WTC11 (cell line): Measurements from ENCODE around the gene CS. TPM values are rescaled to one million over a fixed set of nuclear protein-coding genes. Genes with fewer than 3 reads are reported as not detected.

ENCODE experiments used
- ATAC-seq: fragments of 200-7000 bp; cut with Tn5 transposase; 2 replicates; pipeline ENCODE4 v1.10.0; 2021; ENCODE audit warnings: mild to moderate bottlenecking, moderate library complexity
- CTCF ChIA-PET: fragments of 300-600 bp; sonication (Branson Sonifier 250); formaldehyde crosslinking; loops from one replicate; lab custom pipeline; 2021; ENCODE audit warnings: antibody characterized with exemption; lab: Charles Lee
- POLR2A ChIA-PET: fragments of 350-600 bp; sonication (Branson Sonifier 250); formaldehyde crosslinking; loops from one replicate; lab custom pipeline; 2021; ENCODE audit warnings: antibody characterized with exemption; lab: Charles Lee
- DNase-seq: peaks from one replicate; pipeline ENCODE4 v3.0.0; 2021; ENCODE audit warnings: low spot score
- H3K27ac Mint-ChIP-seq: 2 replicates; pipeline ENCODE4 v1.8.0; 2021; ENCODE audit warnings: mixed read lengths
- H3K27me3 Mint-ChIP-seq: 2 replicates; pipeline ENCODE4 v1.8.0; 2021; ENCODE audit warnings: low read depth, mild to moderate bottlenecking, moderate library complexity, mixed read lengths
- H3K36me3 Mint-ChIP-seq: 2 replicates; pipeline ENCODE4 v1.8.0; 2021; ENCODE audit warnings: mixed read lengths
- H3K4me1 Mint-ChIP-seq: 2 replicates; pipeline ENCODE4 v1.8.0; 2022; ENCODE audit warnings: mixed read lengths
- H3K4me3 Mint-ChIP-seq: 2 replicates; pipeline ENCODE4 v1.8.0; 2021; ENCODE audit warnings: mild to moderate bottlenecking, moderate library complexity, mixed read lengths
- H3K9me3 Mint-ChIP-seq: 2 replicates; pipeline ENCODE4 v1.8.0; 2021; ENCODE audit warnings: mixed read lengths
- CREM ChIP-seq: sonication (generic); formaldehyde crosslinking; IDR thresholded peaks from 2 replicates; pipeline ENCODE4 v1.8.1; 2022; ENCODE audit warnings: mild to moderate bottlenecking, missing genetic modification reagents, moderate library complexity
- ELF4 ChIP-seq: sonication (generic); formaldehyde crosslinking; IDR thresholded peaks from 2 replicates; pipeline ENCODE4 v1.8.1; 2022; ENCODE audit warnings: low read depth, mild to moderate bottlenecking, moderate library complexity, missing genetic modification reagents
- FOXK1 ChIP-seq: sonication (generic); formaldehyde crosslinking; IDR thresholded peaks from 2 replicates; pipeline ENCODE4 v1.8.0; 2022; ENCODE audit warnings: mild to moderate bottlenecking, moderate library complexity, missing genetic modification reagents
- FOXP1 ChIP-seq: sonication (generic); formaldehyde crosslinking; IDR thresholded peaks from 2 replicates; pipeline ENCODE4 v1.8.0; 2022; ENCODE audit warnings: missing genetic modification reagents, mild to moderate bottlenecking, moderate library complexity, borderline replicate concordance
- JAZF1 ChIP-seq: fragments of 250-450 bp; sonication (Bioruptor Pico); IDR thresholded peaks from 2 replicates; pipeline ENCODE4 v1.9.0; 2021; ENCODE audit warnings: moderate library complexity, mild to moderate bottlenecking, inconsistent platforms
- KAT7 ChIP-seq: sonication (generic); formaldehyde crosslinking; IDR thresholded peaks from 2 replicates; pipeline ENCODE4 v1.8.1; 2023; ENCODE audit warnings: missing genetic modification reagents, mild to moderate bottlenecking, borderline replicate concordance
- NFATC4 ChIP-seq: fragments of 250-450 bp; sonication (Bioruptor Pico); IDR thresholded peaks from 2 replicates; pipeline ENCODE4 v1.9.0; 2021; ENCODE audit warnings: mild to moderate bottlenecking
- NR3C1 ChIP-seq: sonication (generic); formaldehyde crosslinking; conservative IDR thresholded peaks from 2 replicates; pipeline ENCODE4 v1.8.1; 2023; ENCODE audit warnings: low read depth, mild to moderate bottlenecking, missing genetic modification reagents
- OVOL2 ChIP-seq: fragments of 250-450 bp; sonication (Bioruptor Pico); IDR thresholded peaks from 2 replicates; pipeline ENCODE4 v1.9.0; 2021; ENCODE audit warnings: mild to moderate bottlenecking, borderline replicate concordance
- ZNF396 ChIP-seq: fragments of 250-450 bp; sonication (Bioruptor Pico); IDR thresholded peaks from 2 replicates; pipeline ENCODE4 v1.8.0; 2021; ENCODE audit warnings: mild to moderate bottlenecking, moderate library complexity, borderline replicate concordance
- total RNA-seq: library from RNA; stranded (reverse); gene quantifications from 3 replicates; pipeline ENCODE4 v1.2.3, GENCODE V29; 2021
- TF ChIP-seq, protein P1 (sequence below): sonication (generic); formaldehyde crosslinking; IDR thresholded peaks from 2 replicates; pipeline ENCODE4 v1.8.1; 2022; ENCODE audit warnings: mild to moderate bottlenecking, missing genetic modification reagents, moderate library complexity, borderline replicate concordance
- TF ChIP-seq, protein P2 (sequence below): fragments of 250-450 bp; sonication (Bioruptor Pico); IDR thresholded peaks from 2 replicates; pipeline ENCODE4 v1.8.0; 2021; ENCODE audit warnings: mild to moderate bottlenecking
- TF ChIP-seq, protein P3 (sequence below): sonication (generic); formaldehyde crosslinking; IDR thresholded peaks from 2 replicates; pipeline ENCODE4 v1.8.0; 2022; ENCODE audit warnings: mild to moderate bottlenecking, missing genetic modification reagents
- TF ChIP-seq, protein P4 (sequence below): sonication (generic); formaldehyde crosslinking; IDR thresholded peaks from 2 replicates; pipeline ENCODE4 v1.8.1; 2023; ENCODE audit warnings: mild to moderate bottlenecking, missing genetic modification reagents, moderate library complexity
- TF ChIP-seq, protein P5 (sequence below): sonication (generic); formaldehyde crosslinking; IDR thresholded peaks from 2 replicates; pipeline ENCODE4 v1.8.0; 2023; ENCODE audit warnings: missing genetic modification reagents, mild to moderate bottlenecking, borderline replicate concordance
- TF ChIP-seq, protein P6 (sequence below): sonication (generic); formaldehyde crosslinking; IDR thresholded peaks from 2 replicates; pipeline ENCODE4 v1.8.0; 2022; ENCODE audit warnings: mild to moderate bottlenecking, missing genetic modification reagents

Gene CS
- total RNA-seq, 1 experiment from 2014 or later, result 275 TPM

DNA sequence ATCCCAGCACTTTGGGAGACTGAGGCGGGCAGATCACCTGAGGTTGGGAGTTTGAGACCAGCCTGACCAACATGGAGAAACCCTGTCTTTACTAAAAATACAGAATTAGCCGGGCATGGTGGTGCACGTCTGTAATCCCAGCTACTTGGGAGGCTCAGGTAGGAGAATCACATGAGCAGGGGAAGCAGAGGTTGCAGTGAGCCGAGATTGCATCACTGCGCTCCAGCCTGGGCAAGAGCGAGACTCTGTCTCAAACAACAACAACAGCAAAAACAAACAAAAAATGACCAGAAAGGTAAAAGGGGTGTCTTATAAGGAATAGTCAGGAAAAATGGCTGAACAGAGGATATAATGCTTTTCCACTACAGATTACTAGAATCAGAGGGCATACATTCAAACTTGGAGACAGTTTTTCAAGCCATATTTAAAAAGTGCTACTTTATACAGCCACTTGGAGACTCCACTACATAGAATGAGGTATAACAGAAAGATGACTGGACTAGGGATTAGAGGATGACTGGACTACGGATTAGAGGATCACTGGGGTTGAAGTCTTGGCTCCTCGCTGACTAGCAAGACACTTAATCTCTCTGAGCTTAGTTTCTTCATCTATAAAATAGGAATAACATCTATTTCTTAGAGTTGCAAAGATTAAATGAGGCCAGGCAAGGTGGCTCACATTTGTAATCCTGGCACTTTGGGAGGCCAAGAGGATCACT lies 4.9 kb upstream of the CS start (continued):
- TF ChIP-seq, protein P1, sequence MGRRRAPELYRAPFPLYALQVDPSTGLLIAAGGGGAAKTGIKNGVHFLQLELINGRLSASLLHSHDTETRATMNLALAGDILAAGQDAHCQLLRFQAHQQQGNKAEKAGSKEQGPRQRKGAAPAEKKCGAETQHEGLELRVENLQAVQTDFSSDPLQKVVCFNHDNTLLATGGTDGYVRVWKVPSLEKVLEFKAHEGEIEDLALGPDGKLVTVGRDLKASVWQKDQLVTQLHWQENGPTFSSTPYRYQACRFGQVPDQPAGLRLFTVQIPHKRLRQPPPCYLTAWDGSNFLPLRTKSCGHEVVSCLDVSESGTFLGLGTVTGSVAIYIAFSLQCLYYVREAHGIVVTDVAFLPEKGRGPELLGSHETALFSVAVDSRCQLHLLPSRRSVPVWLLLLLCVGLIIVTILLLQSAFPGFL, result no peak

DNA sequence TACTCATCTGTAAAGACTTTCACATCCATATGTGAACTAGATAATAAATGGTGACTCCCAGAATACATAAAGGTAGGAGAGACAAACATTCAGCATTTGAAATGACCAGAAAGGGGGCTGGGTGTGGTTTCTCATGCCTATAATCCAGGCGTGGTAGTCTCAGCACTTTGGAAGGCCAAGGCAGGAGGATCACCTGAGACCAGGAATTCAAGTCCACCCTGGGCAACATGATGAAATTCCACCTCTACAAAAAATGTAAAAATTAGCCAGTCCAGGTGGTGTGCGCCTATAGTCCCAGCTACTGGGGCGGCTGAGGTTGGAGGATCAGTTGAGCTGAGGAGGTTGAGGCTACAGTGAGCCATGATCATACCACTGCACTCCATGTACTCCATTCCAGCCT lies 4.1 kb upstream of the CS start:
- H3K4me1 Mint-ChIP-seq, result peaks cover 9% of the 10 kb centered on the region
- H3K36me3 Mint-ChIP-seq, result peaks cover 27% of the 10 kb centered on the region
- POLR2A ChIA-PET, result interaction anchor here (1.3 kb wide), 1 partner anchor 12 kb away, joined by 3 read pairs; the partner anchor contains the start of gene CNPY2
- DNase-seq, result no peak
- CTCF ChIA-PET, result interaction anchor here (0.6 kb wide), 1 partner anchor 66 kb away, joined by 4 read pairs; no protein-coding TSS in a partner anchor
- no peak overlapping the region for H3K4me3 Mint-ChIP-seq
- H3K27me3 Mint-ChIP-seq, result no peaks in the 10 kb centered on the region
- H3K9me3 Mint-ChIP-seq, result no peaks in the 10 kb centered on the region
- no peak overlapping the region for H3K27ac Mint-ChIP-seq
- TF ChIP-seq KAT7 (CRISPR knock-in tag), result no peak
- no peak for TF ChIP-seq OVOL2 (CRISPR knock-in tag)
- ATAC-seq, result no peak

DNA sequence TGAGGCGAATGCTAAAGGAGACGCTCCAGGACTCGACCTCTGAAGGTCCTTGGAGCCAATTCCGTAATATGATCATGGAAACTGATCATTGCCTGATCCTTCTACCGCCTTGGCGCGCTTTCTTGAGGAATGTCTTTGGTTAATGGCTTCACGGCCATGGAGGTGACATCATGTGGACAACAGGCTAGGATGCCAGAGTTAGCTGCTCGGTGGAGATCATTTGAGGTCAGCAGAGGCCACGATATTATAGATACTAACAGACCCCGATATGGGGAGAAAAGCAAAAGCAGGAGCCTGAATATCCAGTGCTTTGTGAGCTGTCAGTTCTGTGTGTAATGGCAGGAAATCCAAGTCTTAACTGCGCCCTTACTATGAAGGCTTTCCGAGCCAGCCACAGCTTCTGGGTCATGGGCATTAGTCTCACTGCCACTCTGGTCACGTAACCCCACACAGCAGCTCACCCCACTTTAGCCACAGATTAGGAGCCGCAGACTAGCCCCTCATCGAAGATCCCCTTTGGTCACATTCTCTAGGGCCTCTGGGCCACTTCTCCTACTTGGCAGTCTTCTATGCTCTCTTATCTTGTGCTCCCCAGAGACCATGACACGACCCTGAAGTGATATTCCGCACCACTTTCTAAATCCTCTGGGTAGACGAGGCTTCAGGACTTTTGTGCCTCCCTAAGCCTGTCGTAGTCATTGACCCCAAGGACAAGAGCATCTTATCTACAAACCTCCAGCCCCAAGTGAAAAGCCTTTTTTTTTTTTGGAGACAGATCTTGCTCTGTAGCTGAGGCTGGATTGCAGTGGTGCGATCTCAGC lies 724 bp upstream of the CS start:
- peaks cover 26% of the 10 kb centered on the region for H3K4me1 Mint-ChIP-seq
- peak overlapping the region; percentile 92 for H3K4me3 Mint-ChIP-seq
- DNase-seq (no peak), ATAC-seq (peak; percentile 8; the same call in 1 of the 2 replicates)
- no peaks in the 10 kb centered on the region for H3K9me3 Mint-ChIP-seq
- POLR2A ChIA-PET, result interaction anchor here (0.9 to 2.3 kb wide), 3 partner anchors 15 to 79 kb away, joined by 3 to 6 read pairs (median 5); partner anchors contain the start of genes CNPY2, RNF41 and STAT2
- no peaks in the 10 kb centered on the region for H3K27me3 Mint-ChIP-seq
- H3K27ac Mint-ChIP-seq, result peak overlapping the region; percentile 99
- peaks cover 23% of the 10 kb centered on the region for H3K36me3 Mint-ChIP-seq
- TF ChIP-seq, protein P2, sequence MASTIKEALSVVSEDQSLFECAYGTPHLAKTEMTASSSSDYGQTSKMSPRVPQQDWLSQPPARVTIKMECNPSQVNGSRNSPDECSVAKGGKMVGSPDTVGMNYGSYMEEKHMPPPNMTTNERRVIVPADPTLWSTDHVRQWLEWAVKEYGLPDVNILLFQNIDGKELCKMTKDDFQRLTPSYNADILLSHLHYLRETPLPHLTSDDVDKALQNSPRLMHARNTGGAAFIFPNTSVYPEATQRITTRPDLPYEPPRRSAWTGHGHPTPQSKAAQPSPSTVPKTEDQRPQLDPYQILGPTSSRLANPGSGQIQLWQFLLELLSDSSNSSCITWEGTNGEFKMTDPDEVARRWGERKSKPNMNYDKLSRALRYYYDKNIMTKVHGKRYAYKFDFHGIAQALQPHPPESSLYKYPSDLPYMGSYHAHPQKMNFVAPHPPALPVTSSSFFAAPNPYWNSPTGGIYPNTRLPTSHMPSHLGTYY (CRISPR knock-in tag), result no peak
- TF ChIP-seq ELF4 (no peak), NR3C1 (CRISPR knock-in tag) (no peak), ZNF396 (CRISPR knock-in tag) (no peak), FOXK1 (CRISPR knock-in tag) (no peak), FOXP1 (CRISPR knock-in tag) (no peak), NFATC4 (CRISPR knock-in tag) (no peak; the same call in 1 of the 2 replicates), CREM (CRISPR knock-in tag) (no peak), JAZF1 (CRISPR knock-in tag) (no peak)
- TF ChIP-seq, protein P3, sequence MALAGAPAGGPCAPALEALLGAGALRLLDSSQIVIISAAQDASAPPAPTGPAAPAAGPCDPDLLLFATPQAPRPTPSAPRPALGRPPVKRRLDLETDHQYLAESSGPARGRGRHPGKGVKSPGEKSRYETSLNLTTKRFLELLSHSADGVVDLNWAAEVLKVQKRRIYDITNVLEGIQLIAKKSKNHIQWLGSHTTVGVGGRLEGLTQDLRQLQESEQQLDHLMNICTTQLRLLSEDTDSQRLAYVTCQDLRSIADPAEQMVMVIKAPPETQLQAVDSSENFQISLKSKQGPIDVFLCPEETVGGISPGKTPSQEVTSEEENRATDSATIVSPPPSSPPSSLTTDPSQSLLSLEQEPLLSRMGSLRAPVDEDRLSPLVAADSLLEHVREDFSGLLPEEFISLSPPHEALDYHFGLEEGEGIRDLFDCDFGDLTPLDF (CRISPR knock-in tag), result no peak
- TF ChIP-seq, all 79 proteins: peak for 0
- CTCF ChIA-PET, result interaction anchor here (1.1 to 1.6 kb wide), 3 partner anchors 15 to 160 kb away, joined by 3 to 6 read pairs (median 4); partner anchors contain the start of genes CNPY2 and SMARCC2

DNA sequence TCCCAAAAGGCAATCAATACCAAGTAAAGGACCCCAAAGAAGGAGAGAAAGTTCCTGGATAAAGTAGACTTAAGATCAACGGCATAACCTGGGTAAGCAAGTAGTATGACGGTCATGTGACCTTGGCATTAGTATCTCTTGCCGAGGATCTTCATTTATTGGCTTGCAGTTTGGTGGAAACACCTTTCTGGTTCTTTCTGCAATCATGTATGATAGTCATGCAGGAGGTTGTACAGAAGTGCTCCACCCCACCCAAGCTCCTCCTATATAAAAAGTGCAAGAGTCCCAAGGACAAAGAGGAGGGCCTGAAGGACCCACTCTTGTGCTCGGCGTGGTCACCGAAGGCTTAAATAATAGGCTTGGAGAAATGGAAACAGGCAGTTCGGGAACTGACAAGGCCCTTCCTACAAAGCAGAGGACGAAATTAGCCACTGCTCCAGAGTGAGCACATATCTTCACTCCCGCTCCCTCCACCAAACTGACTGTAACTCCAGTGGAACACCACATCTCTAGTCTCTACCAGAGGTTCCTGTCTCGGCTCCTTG lies 750 bp downstream of the CS start:
- peaks cover 14% of the 10 kb centered on the region for H3K36me3 Mint-ChIP-seq

More for the DNA sequence above, 750 bp downstream of the CS start:
- Mint-ChIP-seq H3K9me3 (no peaks in the 10 kb centered on the region), H3K27ac (peak overlapping the region; percentile 70; the same call in 1 of the 2 replicates), H3K4me3 (peak overlapping the region; percentile 92), H3K4me1 (peaks cover 26% of the 10 kb centered on the region), H3K27me3 (no peaks in the 10 kb centered on the region)
- ChIA-PET POLR2A (interaction anchor here (0.9 to 2.3 kb wide), 3 partner anchors 34 to 77 kb away, joined by 3 to 6 read pairs (median 5); partner anchors contain the start of genes RNF41 and STAT2), CTCF (interaction anchor here (0.8 to 1.3 kb wide), 3 partner anchors 32 to 110 kb away, joined by 3 to 6 read pairs (median 3); partner anchors contain the start of genes COQ10A and SMARCC2)
- TF ChIP-seq, protein P4, sequence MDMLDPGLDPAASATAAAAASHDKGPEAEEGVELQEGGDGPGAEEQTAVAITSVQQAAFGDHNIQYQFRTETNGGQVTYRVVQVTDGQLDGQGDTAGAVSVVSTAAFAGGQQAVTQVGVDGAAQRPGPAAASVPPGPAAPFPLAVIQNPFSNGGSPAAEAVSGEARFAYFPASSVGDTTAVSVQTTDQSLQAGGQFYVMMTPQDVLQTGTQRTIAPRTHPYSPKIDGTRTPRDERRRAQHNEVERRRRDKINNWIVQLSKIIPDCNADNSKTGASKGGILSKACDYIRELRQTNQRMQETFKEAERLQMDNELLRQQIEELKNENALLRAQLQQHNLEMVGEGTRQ (CRISPR knock-in tag), result peak; percentile 74
- TF ChIP-seq, protein P5, sequence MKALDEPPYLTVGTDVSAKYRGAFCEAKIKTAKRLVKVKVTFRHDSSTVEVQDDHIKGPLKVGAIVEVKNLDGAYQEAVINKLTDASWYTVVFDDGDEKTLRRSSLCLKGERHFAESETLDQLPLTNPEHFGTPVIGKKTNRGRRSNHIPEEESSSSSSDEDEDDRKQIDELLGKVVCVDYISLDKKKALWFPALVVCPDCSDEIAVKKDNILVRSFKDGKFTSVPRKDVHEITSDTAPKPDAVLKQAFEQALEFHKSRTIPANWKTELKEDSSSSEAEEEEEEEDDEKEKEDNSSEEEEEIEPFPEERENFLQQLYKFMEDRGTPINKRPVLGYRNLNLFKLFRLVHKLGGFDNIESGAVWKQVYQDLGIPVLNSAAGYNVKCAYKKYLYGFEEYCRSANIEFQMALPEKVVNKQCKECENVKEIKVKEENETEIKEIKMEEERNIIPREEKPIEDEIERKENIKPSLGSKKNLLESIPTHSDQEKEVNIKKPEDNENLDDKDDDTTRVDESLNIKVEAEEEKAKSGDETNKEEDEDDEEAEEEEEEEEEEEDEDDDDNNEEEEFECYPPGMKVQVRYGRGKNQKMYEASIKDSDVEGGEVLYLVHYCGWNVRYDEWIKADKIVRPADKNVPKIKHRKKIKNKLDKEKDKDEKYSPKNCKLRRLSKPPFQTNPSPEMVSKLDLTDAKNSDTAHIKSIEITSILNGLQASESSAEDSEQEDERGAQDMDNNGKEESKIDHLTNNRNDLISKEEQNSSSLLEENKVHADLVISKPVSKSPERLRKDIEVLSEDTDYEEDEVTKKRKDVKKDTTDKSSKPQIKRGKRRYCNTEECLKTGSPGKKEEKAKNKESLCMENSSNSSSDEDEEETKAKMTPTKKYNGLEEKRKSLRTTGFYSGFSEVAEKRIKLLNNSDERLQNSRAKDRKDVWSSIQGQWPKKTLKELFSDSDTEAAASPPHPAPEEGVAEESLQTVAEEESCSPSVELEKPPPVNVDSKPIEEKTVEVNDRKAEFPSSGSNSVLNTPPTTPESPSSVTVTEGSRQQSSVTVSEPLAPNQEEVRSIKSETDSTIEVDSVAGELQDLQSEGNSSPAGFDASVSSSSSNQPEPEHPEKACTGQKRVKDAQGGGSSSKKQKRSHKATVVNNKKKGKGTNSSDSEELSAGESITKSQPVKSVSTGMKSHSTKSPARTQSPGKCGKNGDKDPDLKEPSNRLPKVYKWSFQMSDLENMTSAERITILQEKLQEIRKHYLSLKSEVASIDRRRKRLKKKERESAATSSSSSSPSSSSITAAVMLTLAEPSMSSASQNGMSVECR (CRISPR knock-in tag), result no peak
- TF ChIP-seq, protein P6, sequence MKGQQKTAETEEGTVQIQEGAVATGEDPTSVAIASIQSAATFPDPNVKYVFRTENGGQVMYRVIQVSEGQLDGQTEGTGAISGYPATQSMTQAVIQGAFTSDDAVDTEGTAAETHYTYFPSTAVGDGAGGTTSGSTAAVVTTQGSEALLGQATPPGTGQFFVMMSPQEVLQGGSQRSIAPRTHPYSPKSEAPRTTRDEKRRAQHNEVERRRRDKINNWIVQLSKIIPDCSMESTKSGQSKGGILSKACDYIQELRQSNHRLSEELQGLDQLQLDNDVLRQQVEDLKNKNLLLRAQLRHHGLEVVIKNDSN (CRISPR knock-in tag), result peak; percentile 57; the same call in 1 of the 2 replicates
- ATAC-seq (no peak), DNase-seq (no peak)
